ENCODE measurements around the gene PRSS50.

- TF ChIP-seq CTCF (IDR thresholded peaks at IDR 0.05; ENCODE audit: borderline replicate concordance, extremely low read depth, low read length, poor library complexity, severe bottlenecking): no peak
- TF ChIP-seq EZH2 (IDR thresholded peaks at IDR 0.05; ENCODE audit: borderline replicate concordance, low read depth, low read length, severe bottlenecking): no peak
Measured at GRCh38 chr3:46682974-46683373, 34.7 kb downstream of the PRSS50 start.
